ENCODE results near the gene ANKRD39. TPM values are rescaled to one million over a fixed set of nuclear protein-coding genes. Genes with fewer than 3 reads are reported as not detected.

Gene ANKRD39
- total and polyA plus RNA-seq, 9 of the 15 experiments (the other 6 are each of a cell fraction or from before 2014, with no cell fraction given): 8.2 to 33.1 (median 23.8) TPM

DNA sequence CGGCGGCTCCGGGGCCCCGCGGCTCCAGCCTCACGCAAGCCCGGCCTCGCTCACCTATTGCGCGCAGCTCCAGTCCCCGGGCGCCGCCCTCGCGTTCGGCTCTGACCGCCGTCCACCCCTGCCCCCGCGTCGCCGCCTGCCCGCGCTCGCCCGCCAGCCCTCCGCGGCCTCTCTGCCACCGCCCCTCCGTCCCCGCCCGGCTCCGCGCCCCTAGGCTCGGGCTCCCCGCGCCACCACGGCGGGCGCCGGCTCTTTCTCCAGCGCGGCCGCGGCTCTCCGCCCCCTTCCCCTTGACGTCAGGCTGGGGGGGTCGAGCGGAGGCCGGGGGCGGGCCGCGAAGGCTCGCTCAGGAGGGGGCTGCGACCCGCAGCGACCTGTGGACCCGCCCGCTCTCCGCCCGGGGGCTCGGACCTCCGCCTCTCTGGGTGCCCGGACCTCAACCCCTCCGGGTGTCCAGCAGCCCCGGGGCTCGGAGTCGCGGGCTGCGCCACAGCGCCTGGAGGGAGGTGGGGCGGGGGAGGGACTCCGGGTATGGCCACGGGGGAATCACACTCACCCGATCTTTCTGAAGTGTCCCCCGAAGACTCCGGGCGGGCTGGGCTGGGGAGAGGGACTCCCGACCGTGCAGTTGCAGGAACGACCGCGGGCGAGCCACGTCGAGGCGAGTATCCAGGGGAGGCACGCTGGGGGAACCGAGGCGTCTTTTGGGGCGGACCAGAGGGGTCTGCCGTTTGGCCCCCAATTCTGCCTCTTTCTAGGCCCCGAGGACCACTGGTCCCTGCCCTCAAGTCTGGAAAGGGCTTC lies 12.2 kb upstream of the ANKRD39 start, which contains the start of gene SEMA4C (continued):
- TF ChIP-seq, protein P1, sequence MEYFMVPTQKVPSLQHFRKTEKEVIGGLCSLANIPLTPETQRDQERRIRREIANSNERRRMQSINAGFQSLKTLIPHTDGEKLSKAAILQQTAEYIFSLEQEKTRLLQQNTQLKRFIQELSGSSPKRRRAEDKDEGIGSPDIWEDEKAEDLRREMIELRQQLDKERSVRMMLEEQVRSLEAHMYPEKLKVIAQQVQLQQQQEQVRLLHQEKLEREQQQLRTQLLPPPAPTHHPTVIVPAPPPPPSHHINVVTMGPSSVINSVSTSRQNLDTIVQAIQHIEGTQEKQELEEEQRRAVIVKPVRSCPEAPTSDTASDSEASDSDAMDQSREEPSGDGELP (CRISPR knock-in tag; IDR thresholded peaks at IDR 0.05; ENCODE audit: borderline replicate concordance): no peak
- TF ChIP-seq HDAC6 (IDR thresholded peaks at IDR 0.05; ENCODE audit: low read depth, low read length) (no peak), HSF4 (CRISPR knock-in tag; IDR thresholded peaks at IDR 0.05; ENCODE audit: borderline replicate concordance) (no peak), HDAC2 (IDR thresholded peaks at IDR 0.05) (no peak), ZNF780A (CRISPR knock-in tag; IDR thresholded peaks at IDR 0.05) (no peak), POLR2AphosphoS5 (IDR thresholded peaks at IDR 0.05; ENCODE audit: control insufficient read depth, insufficient read depth, low read depth, low read length) (peak; percentile 55; the same call in 1 of the 2 replicates), CHCHD3 (CRISPR knock-in tag; IDR thresholded peaks at IDR 0.05) (no peak), NONO (IDR thresholded peaks at IDR 0.05; ENCODE audit: low read depth in 2 of 2, low read length in 1 of 2) (peak in 1 of 2 experiments; percentile 32; a peak in 1 of 4 replicates), HMGN3 (IDR thresholded peaks at IDR 0.05; ENCODE audit: borderline replicate concordance, extremely low read depth, insufficient read length, low read depth, low read length) (no peak), SMARCE1 (IDR thresholded peaks at IDR 0.05) (no peak), ZNF717 (CRISPR knock-in tag; IDR thresholded peaks at IDR 0.05) (no peak), PHF21A (IDR thresholded peaks at IDR 0.05; ENCODE audit: borderline replicate concordance, low read depth) (no peak), KAT7 (CRISPR knock-in tag; IDR thresholded peaks at IDR 0.05; ENCODE audit: borderline replicate concordance) (no peak), MEIS2 (IDR thresholded peaks at IDR 0.05; ENCODE audit: partially characterized antibody) (no peak), HNRNPL (IDR thresholded peaks at IDR 0.05; ENCODE audit: low read depth, low read length) (peak; percentile 75), HLTF (IDR thresholded peaks at IDR 0.05) (no peak), HIVEP1 (CRISPR knock-in tag; IDR thresholded peaks at IDR 0.05) (no peak), HMG20A (CRISPR knock-in tag; conservative IDR thresholded peaks at IDR 0.05) (no peak)
- TF ChIP-seq, protein P2, sequence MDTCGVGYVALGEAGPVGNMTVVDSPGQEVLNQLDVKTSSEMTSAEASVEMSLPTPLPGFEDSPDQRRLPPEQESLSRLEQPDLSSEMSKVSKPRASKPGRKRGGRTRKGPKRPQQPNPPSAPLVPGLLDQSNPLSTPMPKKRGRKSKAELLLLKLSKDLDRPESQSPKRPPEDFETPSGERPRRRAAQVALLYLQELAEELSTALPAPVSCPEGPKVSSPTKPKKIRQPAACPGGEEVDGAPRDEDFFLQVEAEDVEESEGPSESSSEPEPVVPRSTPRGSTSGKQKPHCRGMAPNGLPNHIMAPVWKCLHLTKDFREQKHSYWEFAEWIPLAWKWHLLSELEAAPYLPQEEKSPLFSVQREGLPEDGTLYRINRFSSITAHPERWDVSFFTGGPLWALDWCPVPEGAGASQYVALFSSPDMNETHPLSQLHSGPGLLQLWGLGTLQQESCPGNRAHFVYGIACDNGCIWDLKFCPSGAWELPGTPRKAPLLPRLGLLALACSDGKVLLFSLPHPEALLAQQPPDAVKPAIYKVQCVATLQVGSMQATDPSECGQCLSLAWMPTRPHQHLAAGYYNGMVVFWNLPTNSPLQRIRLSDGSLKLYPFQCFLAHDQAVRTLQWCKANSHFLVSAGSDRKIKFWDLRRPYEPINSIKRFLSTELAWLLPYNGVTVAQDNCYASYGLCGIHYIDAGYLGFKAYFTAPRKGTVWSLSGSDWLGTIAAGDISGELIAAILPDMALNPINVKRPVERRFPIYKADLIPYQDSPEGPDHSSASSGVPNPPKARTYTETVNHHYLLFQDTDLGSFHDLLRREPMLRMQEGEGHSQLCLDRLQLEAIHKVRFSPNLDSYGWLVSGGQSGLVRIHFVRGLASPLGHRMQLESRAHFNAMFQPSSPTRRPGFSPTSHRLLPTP (IDR thresholded peaks at IDR 0.05; ENCODE audit: borderline replicate concordance, extremely low read depth, insufficient read length): no peak
- TF ChIP-seq, protein P3, sequence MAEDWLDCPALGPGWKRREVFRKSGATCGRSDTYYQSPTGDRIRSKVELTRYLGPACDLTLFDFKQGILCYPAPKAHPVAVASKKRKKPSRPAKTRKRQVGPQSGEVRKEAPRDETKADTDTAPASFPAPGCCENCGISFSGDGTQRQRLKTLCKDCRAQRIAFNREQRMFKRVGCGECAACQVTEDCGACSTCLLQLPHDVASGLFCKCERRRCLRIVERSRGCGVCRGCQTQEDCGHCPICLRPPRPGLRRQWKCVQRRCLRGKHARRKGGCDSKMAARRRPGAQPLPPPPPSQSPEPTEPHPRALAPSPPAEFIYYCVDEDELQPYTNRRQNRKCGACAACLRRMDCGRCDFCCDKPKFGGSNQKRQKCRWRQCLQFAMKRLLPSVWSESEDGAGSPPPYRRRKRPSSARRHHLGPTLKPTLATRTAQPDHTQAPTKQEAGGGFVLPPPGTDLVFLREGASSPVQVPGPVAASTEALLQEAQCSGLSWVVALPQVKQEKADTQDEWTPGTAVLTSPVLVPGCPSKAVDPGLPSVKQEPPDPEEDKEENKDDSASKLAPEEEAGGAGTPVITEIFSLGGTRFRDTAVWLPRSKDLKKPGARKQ (CRISPR knock-in tag; IDR thresholded peaks at IDR 0.05): no peak
- TF ChIP-seq, protein P4, sequence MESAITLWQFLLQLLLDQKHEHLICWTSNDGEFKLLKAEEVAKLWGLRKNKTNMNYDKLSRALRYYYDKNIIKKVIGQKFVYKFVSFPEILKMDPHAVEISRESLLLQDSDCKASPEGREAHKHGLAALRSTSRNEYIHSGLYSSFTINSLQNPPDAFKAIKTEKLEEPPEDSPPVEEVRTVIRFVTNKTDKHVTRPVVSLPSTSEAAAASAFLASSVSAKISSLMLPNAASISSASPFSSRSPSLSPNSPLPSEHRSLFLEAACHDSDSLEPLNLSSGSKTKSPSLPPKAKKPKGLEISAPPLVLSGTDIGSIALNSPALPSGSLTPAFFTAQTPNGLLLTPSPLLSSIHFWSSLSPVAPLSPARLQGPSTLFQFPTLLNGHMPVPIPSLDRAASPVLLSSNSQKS (CRISPR knock-in tag; IDR thresholded peaks at IDR 0.05): no peak

All from K562 (cell line).